Upper lobe of left lung (tissue), 6 donors: ENCODE measurements around the gene GALNT10. TPM values are rescaled to one million over a fixed set of nuclear protein-coding genes. Genes with fewer than 3 reads are reported as not detected.

ENCODE experiments used
- ATAC-seq, 2 donors: fragments of 200-7000 bp; cut with Tn5 transposase; one replicate each; pipeline ENCODE4 v1.9.1; 2022; ENCODE audit warnings: mild to moderate bottlenecking in 2 of 2, moderate library complexity in 2 of 2; ENCODE audit not compliant: low FRiP score in 2 of 2
- DNase-seq, 2 donors: peaks; one replicate each; pipeline ENCODE4 v3.0.0-alpha.2; 2019 to 2020
- H3K27ac ChIP-seq, 4 donors: fragments of 200-600 bp; sonication (generic); one replicate each; pipeline ENCODE4 v1.5.1; 2016 to 2019
- H3K27me3 ChIP-seq, 4 donors: fragments of 200-600 bp; sonication (generic); one replicate each; pipeline ENCODE4 v1.5.1; 2017 to 2019
- H3K36me3 ChIP-seq, 4 donors: fragments of 200-600 bp; sonication (generic); one replicate each; pipeline ENCODE4 v1.5.1; 2016 to 2019
- H3K4me1 ChIP-seq, 4 donors: fragments of 200-600 bp; sonication (generic); one replicate each; pipeline ENCODE4 v1.5.1; 2018 to 2019
- H3K4me3 ChIP-seq, 4 donors: fragments of 200-600 bp; sonication (generic); one replicate each; pipeline ENCODE4 v1.5.1; 2017 to 2019; ENCODE audit warnings: mild to moderate bottlenecking in 2 of 4, moderate library complexity in 1 of 4
- H3K9me3 ChIP-seq, 4 donors: fragments of 200-600 bp; sonication (generic); one replicate each; pipeline ENCODE4 v1.5.1; 2018 to 2019
- EP300 ChIP-seq, 4 donors: sonication (generic); formaldehyde crosslinking; IDR thresholded peaks; one replicate each; pipeline ENCODE4 v1.5.1; 2017; ENCODE audit warnings: antibody characterized with exemption in 4 of 4, control low read depth in 2 of 4
- POLR2A ChIP-seq, 4 donors: fragments of 450-650 bp; IDR thresholded peaks; one replicate each; pipeline ENCODE4 v1.5.1; 2016 to 2017; ENCODE audit warnings: antibody characterized with exemption in 4 of 4, mild to moderate bottlenecking in 2 of 4
- POLR2AphosphoS5 ChIP-seq, 2 donors: sonication (generic); formaldehyde crosslinking; IDR thresholded peaks; one replicate each; pipeline ENCODE4 v1.5.1; 2017; ENCODE audit warnings: antibody characterized with exemption in 2 of 2
- WGBS, 2 donors: methylation state at CpG; one replicate each; pipeline ENCODE4 v1.1.5; 2017 to 2018; 5-methylcytosine and 5-hydroxymethylcytosine counted together
- total RNA-seq, 6 donors: library from RNA; depleted of rRNA in 4 of 6; stranded (reverse); fragments of >200 nt in 4 of 6; gene quantifications; one replicate each; pipeline versions ENCODE4 v1.1.0 to v1.2.1, GENCODE V29; 2016 to 2021
- TF ChIP-seq, protein P1 (sequence below), 6 experiments: fragments of 450-650 bp in 4 of 6; fragments of 200-600 bp in 2 of 6; sonication (generic) in 2 of 6; IDR thresholded peaks; one replicate each; pipeline ENCODE4 v1.5.1; 2016 to 2019; ENCODE audit warnings: antibody characterized with exemption in 6 of 6
- donor health status: DM: no; HTN: no; CAD: no; lungs with moderate emphysema.
- donor health status: DM: no; HTN: yes; CAD: no; lungs with severe emphysema.

GALNT10 gene
- total RNA-seq, 6 donors from 2014 or later, result 38.6 to 118 (median 66.4) TPM

DNA sequence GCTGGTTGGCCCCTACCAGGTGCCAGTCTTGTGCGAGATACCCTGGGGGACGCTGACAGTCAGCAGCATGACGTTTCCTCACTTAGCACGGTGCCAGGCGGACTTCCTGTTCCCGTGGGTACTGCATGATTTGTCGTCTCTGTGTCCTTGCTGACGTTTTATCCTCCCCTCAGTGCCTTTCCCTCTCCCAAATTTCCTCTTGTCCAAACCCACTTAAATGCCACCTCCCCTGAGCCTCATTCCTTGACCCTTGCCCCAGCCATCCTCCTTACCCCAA is 194.6 kb downstream of the GALNT10 start:
- no peak overlapping the region for H3K4me3 ChIP-seq
- no peak for TF ChIP-seq POLR2A (IDR thresholded peaks at IDR 0.05)
- TF ChIP-seq, protein P1, sequence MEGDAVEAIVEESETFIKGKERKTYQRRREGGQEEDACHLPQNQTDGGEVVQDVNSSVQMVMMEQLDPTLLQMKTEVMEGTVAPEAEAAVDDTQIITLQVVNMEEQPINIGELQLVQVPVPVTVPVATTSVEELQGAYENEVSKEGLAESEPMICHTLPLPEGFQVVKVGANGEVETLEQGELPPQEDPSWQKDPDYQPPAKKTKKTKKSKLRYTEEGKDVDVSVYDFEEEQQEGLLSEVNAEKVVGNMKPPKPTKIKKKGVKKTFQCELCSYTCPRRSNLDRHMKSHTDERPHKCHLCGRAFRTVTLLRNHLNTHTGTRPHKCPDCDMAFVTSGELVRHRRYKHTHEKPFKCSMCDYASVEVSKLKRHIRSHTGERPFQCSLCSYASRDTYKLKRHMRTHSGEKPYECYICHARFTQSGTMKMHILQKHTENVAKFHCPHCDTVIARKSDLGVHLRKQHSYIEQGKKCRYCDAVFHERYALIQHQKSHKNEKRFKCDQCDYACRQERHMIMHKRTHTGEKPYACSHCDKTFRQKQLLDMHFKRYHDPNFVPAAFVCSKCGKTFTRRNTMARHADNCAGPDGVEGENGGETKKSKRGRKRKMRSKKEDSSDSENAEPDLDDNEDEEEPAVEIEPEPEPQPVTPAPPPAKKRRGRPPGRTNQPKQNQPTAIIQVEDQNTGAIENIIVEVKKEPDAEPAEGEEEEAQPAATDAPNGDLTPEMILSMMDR (IDR thresholded peaks at IDR 0.05), result no peak
- no peak for TF ChIP-seq EP300 (IDR thresholded peaks at IDR 0.05)
- no peak for TF ChIP-seq POLR2AphosphoS5 (IDR thresholded peaks at IDR 0.05)
- 43 to 50% methylated on average over 8 of the region's 8 CpGs for WGBS, 2 donors
- no peaks in the 10 kb centered on the region for H3K9me3 ChIP-seq
- DNase-seq, result no peak
- peaks cover 0 to 50% (median 8%) of the 10 kb centered on the region in 4 donors for H3K36me3 ChIP-seq
- no peak for ATAC-seq
- H3K4me1 ChIP-seq, result no peaks in the 10 kb centered on the region
- no peaks in the 10 kb centered on the region for H3K27me3 ChIP-seq
- H3K27ac ChIP-seq, result no peak overlapping the region

DNA sequence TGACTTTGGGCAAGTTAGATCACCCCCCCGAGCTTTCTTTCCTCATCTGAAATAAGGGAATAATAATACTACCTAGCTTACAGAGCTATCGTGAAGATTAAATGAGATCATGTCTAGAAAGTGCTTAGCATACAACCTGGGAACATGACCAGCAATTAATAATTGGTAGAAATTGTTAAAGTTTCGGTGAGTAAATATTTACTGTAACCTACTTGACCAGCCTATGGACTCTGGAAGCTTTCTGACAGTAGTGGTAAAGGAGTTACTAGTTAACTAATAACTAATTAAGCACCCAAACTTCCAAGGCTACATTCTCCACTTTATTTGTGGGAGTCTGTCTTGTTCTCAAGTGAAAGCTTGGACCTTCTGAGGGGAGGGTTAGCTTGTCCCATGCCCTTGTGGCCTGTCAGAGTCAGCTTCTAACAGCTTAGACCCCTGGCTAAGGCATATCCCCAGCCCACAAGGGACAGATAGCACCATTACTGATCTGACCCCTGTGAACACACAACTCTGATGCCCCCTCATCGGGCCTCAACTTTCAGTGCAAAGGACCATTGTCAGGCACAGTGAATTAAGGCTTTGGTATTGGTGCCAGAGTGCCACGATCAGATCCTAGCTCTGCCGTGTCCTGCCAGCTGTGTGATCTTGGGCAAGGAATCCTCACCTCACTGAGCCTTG is 196.6 kb downstream of the GALNT10 start:
- Histone ChIP-seq H3K27me3 (no peaks in the 10 kb centered on the region), H3K4me3 (no peak overlapping the region), H3K9me3 (no peaks in the 10 kb centered on the region), H3K4me1 (no peaks in the 10 kb centered on the region), H3K36me3 (peaks cover 0 to 45% (median 9%) of the 10 kb centered on the region in 4 donors), H3K27ac (no peak overlapping the region)
- 76 to 78% methylated on average over 6 of the region's 6 CpGs for WGBS, 2 donors
- no peak for TF ChIP-seq EP300 (IDR thresholded peaks at IDR 0.05)
- TF ChIP-seq, protein P1 (IDR thresholded peaks at IDR 0.05), result no peak
- no peak for TF ChIP-seq POLR2A (IDR thresholded peaks at IDR 0.05)
- no peak for TF ChIP-seq POLR2AphosphoS5 (IDR thresholded peaks at IDR 0.05)
- ATAC-seq (no peak), DNase-seq (no peak)

DNA sequence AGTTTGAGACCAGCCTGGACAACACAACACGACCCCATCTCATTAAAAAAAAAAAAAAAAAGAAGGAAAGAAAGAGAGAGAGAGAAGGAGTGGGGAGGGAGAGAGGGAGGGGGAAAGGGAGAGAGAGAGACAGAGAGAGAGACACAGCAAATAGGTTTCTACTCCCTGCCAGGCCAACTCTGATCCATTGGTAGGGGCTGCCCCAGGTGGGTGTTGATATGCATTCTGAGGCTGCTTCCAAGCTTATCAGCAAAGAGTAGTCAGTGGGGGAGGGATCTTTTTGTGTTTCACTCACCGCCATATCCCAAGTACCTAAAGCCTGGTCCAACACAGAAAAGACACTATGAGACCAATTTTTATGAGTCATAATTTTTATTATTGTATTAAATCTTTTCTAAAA is 198.3 kb downstream of the GALNT10 start:
- no peak for TF ChIP-seq POLR2AphosphoS5 (IDR thresholded peaks at IDR 0.05)
- TF ChIP-seq EP300 (IDR thresholded peaks at IDR 0.05), result no peak
- TF ChIP-seq, protein P1 (IDR thresholded peaks at IDR 0.05), result no peak
- TF ChIP-seq POLR2A (IDR thresholded peaks at IDR 0.05), result no peak
- DNase-seq (no peak), ATAC-seq (no peak)
- no peaks in the 10 kb centered on the region for H3K4me1 ChIP-seq
- peaks cover 0 to 44% (median 11%) of the 10 kb centered on the region in 4 donors for H3K36me3 ChIP-seq
- no peak overlapping the region for H3K27ac ChIP-seq
- 94 to 98% methylated on average over 2 of the region's 2 CpGs for WGBS, 2 donors
- no peaks in the 10 kb centered on the region for H3K9me3 ChIP-seq
- no peak overlapping the region for H3K4me3 ChIP-seq
- no peaks in the 10 kb centered on the region for H3K27me3 ChIP-seq

DNA sequence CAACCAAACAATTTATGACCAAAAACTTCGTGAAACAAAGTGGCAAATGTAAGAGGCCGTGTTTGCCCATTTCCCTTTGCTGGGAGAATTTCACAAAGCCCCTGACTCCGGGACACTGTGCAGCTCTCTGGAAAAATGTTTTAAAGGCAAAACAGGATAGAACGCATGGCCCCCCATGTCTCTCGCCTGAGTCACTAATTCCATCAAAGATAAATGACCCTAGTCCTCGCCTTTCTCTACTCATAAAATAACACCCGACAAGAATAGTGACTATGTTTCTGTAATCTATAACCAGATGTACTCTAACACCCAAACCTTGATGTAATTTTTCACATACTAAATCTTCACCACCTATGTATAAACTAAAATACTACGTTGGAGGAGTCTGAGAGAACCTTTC is 199.6 kb downstream of the GALNT10 start:
- WGBS, 2 donors, result 89 to 92% methylated on average over 8 of the region's 8 CpGs
- DNase-seq, result no peak
- Histone ChIP-seq H3K27me3 (no peaks in the 10 kb centered on the region), H3K36me3 (peaks cover 0 to 44% (median 15%) of the 10 kb centered on the region in 4 donors), H3K27ac (no peak overlapping the region), H3K4me1 (no peaks in the 10 kb centered on the region), H3K9me3 (no peaks in the 10 kb centered on the region), H3K4me3 (no peak overlapping the region)
- no peak for ATAC-seq
- TF ChIP-seq, protein P1 (IDR thresholded peaks at IDR 0.05), result no peak
- TF ChIP-seq POLR2A (IDR thresholded peaks at IDR 0.05), result no peak
- no peak for TF ChIP-seq EP300 (IDR thresholded peaks at IDR 0.05)
- TF ChIP-seq POLR2AphosphoS5 (IDR thresholded peaks at IDR 0.05), result no peak

DNA sequence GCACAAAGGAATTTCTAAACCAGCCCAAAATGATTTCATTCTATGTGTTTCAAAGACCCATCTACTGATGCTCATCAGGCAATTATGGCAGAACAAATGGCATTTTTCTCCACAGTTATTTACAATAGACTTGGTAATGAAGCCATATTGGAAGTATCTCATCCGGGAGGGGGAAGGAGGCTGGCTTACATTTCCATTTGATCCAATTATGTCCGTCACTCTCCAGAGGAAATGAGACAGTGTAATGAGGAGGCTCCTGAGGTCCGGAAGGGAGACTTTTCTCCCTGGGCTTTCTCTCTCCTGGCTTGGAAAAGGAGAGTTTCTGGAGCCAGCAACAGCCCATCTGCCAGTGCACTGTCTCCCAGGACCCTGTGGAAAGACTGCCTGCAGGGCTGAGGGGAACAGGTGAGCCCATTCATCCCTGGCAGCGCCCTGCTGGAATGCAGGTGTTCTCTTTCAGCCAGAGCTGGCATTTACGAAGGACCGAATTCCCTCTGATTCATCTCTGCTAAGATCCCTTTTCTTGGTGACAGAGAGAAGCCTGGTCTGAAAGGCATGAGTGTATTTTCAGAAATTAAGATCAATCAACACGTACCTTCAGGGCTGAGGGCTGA is 200.3 kb downstream of the GALNT10 start:
- H3K4me3 ChIP-seq, result no peak overlapping the region
- ATAC-seq (no peak), DNase-seq (no peak)
- no peaks in the 10 kb centered on the region for H3K27me3 ChIP-seq
- H3K9me3 ChIP-seq, result no peaks in the 10 kb centered on the region
- no peak overlapping the region for H3K27ac ChIP-seq
- TF ChIP-seq, protein P1 (IDR thresholded peaks at IDR 0.05), result no peak
- TF ChIP-seq POLR2A (IDR thresholded peaks at IDR 0.05) (no peak), POLR2AphosphoS5 (IDR thresholded peaks at IDR 0.05) (no peak), EP300 (IDR thresholded peaks at IDR 0.05) (no peak)
- WGBS, 2 donors, result 92 to 93% methylated on average over 7 of the region's 7 CpGs
- no peaks in the 10 kb centered on the region for H3K4me1 ChIP-seq
- H3K36me3 ChIP-seq, result peaks cover 0 to 38% (median 15%) of the 10 kb centered on the region in 4 donors
